Activated naive CD4-positive, alpha-beta T cell treated with anti-CD3 and anti-CD28 coated beads, Interleukin-2, amount 50 U/mL, for 72 hours (primary cell): ENCODE results near the gene KCNE1. TPM values are rescaled to one million over a fixed set of nuclear protein-coding genes. Genes with fewer than 3 reads are reported as not detected.
A peak's percentile ranks its signal among the peaks of the same experiment; 100 is the strongest.
"Not testable (repeated sequence)": the region's sequence is repeated elsewhere in the genome, so short reads cannot be mapped to it uniquely, and the experiment has no call there.

ENCODE experiments used
- ATAC-seq, 2 donors: fragments of 150-1000 bp; cut with Tn5 transposase; 2 replicates each; pipeline ENCODE4 v1.10.0; 2021; ENCODE audit warnings: mild to moderate bottlenecking in 2 of 2, moderate library complexity in 2 of 2
- DNase-seq, 2 donors: peaks; one replicate each; pipeline ENCODE4 v3.0.0; 2021 to 2022; ENCODE audit warnings: low spot score in 2 of 2
- H3K27ac Mint-ChIP-seq, 2 donors: one replicate each; pipeline ENCODE4 v1.8.0; 2022; ENCODE audit warnings: mild to moderate bottlenecking in 2 of 2, mixed read lengths in 2 of 2
- H3K36me3 Mint-ChIP-seq, 2 donors: one replicate each; pipeline ENCODE4 v1.8.0; 2022; ENCODE audit warnings: mixed read lengths in 2 of 2
- H3K9me3 Mint-ChIP-seq, 2 donors: one replicate each; pipeline ENCODE4 v1.8.0; 2022; ENCODE audit warnings: mixed read lengths in 2 of 2
- total RNA-seq, 2 donors: library from RNA; stranded (reverse); gene quantifications; one replicate each; pipeline ENCODE4 v1.2.3, GENCODE V29; 2022

The KCNE1 gene
- total RNA-seq, 2 donors from 2014 or later = 0.27 TPM; not detected in 1

- H3K9me3 Mint-ChIP-seq, H3K27ac Mint-ChIP-seq, ATAC-seq, DNase-seq, H3K36me3 Mint-ChIP-seq: not testable (repeated sequence)
Measured at GRCh38 chr21:34407294-34407693, 104.7 kb downstream of the KCNE1 start.

DNA sequence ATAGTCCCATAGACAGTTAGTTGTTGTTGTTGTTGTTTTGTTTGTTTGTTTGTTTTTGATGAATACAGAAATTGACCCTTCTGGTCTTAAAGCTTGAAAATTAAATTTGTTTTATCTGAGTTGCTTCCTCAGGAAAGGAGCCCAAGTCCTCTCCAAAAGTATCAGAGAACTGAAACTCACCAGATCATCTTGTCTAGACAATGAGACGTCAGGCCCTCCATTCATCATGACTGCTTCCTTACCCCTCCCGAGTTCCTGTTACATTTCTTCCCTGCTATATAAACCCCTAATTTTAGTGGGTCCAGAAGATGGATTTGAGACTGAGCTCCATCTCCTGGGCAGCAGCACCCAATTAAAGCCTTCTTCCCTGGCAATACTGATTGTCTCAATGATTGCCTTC is 105.3 kb downstream of the KCNE1 start:
- H3K9me3 Mint-ChIP-seq, H3K36me3 Mint-ChIP-seq, ATAC-seq, DNase-seq, H3K27ac Mint-ChIP-seq: not testable (repeated sequence)

- ATAC-seq = peak; percentile 52 to 73
Measured at GRCh38 chr21:34406102-34406501, 105.9 kb downstream of the KCNE1 start.

DNA sequence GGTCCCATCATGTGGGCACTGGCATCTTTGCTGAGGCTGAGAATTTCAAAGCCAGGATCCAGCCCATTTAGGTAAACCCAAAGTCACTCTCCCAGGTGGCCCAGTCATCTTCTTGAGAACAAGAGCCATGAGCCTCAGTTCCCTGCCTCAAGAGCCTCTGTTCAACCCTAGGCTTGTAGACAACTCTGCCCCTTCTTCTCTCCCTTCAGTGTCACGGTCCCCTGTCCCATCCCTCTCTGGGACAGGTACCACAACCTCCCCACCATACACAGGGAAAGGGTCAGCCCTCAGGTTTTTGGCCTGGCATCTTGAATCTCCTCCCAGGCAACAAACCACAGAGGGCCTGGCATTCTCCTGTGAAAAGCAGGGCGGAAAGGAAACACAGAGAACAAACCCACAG is 106.3 kb downstream of the KCNE1 start:
- not testable (repeated sequence) for H3K27ac Mint-ChIP-seq, H3K9me3 Mint-ChIP-seq, ATAC-seq, DNase-seq, H3K36me3 Mint-ChIP-seq

More at GRCh38 chr21:34406102-34406501, 105.9 kb downstream of the KCNE1 start:
- not testable (repeated sequence) for DNase-seq, H3K9me3 Mint-ChIP-seq, H3K27ac Mint-ChIP-seq, H3K36me3 Mint-ChIP-seq

DNA sequence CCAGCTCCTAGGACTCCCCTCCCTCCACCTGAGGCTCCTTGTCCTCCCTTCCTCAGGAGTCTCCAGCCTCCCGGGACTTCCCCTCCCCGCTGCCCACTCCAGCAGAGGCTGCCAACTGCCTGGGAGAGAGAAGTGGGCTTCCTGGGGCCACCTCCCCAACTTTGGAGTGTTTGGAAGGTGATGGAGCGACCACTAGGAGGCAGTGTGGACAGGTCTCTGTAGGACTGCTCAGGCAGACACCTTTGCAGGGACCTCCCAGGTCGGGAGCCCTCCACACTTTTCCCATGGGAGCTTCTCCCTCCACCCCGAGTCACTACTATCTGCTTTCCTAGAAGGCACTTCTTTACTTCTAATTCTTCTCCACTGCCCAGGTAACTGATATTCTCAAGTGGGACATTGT is 107.3 kb downstream of the KCNE1 start:
- DNase-seq, H3K9me3 Mint-ChIP-seq, H3K27ac Mint-ChIP-seq, H3K36me3 Mint-ChIP-seq, ATAC-seq: not testable (repeated sequence)

- ATAC-seq = peak; percentile 46 to 63
- H3K27ac Mint-ChIP-seq, H3K36me3 Mint-ChIP-seq, DNase-seq, H3K9me3 Mint-ChIP-seq: not testable (repeated sequence)
Measured at GRCh38 chr21:34400522-34400921, 111.5 kb downstream of the KCNE1 start.

Other genes starting within 250 kb of the KCNE1 start
- gene KCNE2, start 148.2 kb downstream of the KCNE1 start, total RNA-seq = under 1 TPM in 1 of 2 donors, not detected in 1; 0.31 TPM
- 10 to 100 TPM in 1 of 2 donors, 1 to 10 TPM in 1; 2.1 to 19.2 TPM for gene SMIM11, start 136.7 kb downstream of the KCNE1 start, total RNA-seq
- gene SMIM34, start 88.3 kb downstream of the KCNE1 start, total RNA-seq = not detected
- gene RCAN1, start 102.9 kb upstream of the KCNE1 start, total RNA-seq = 1 to 10 TPM; 2.9 to 7.4 TPM
- gene CLIC6, start 156.8 kb upstream of the KCNE1 start, total RNA-seq = under 1 TPM; 0.07 to 0.31 TPM